Activated T-helper 2 cell treated with anti-CD3 and anti-CD28 coated beads, Interferon-gamma antibody, Interleukin-2, Interleukin-4, amounts not matched to agents 10 μg/mL and 5 μg/mL and 100 μg/mL, durations not matched to agents 14 hours and 24 hours and 36 hours (primary cell): ENCODE measurements around the gene GOLIM4. TPM values are rescaled to one million over a fixed set of nuclear protein-coding genes. Genes with fewer than 3 reads are reported as not detected.
"Not testable (repeated sequence)": the region's sequence is repeated elsewhere in the genome, so short reads cannot be mapped to it uniquely, and the experiment has no call there.

ENCODE experiments used
- DNase-seq: peaks from one replicate; pipeline ENCODE4 v3.0.0; 2021; ENCODE audit warnings: low spot score
- H3K27ac Mint-ChIP-seq: one replicate; pipeline ENCODE4 v1.8.0; 2021; ENCODE audit warnings: mixed read lengths
- H3K27me3 Mint-ChIP-seq: one replicate; pipeline ENCODE4 v1.8.0; 2021; ENCODE audit warnings: low read depth, mixed read lengths
- H3K36me3 Mint-ChIP-seq: one replicate; pipeline ENCODE4 v1.8.0; 2021; ENCODE audit warnings: low read depth, mixed read lengths
- H3K4me1 Mint-ChIP-seq: one replicate; pipeline ENCODE4 v1.8.0; 2021; ENCODE audit warnings: low read depth, mixed read lengths
- H3K4me3 Mint-ChIP-seq: one replicate; pipeline ENCODE4 v1.8.0; 2021; ENCODE audit warnings: low read depth, mild to moderate bottlenecking, moderate library complexity, mixed read lengths
- H3K9me3 Mint-ChIP-seq: one replicate; pipeline ENCODE4 v1.8.0; 2021; ENCODE audit warnings: mixed read lengths
- intact Hi-C: fragments of 100-400 bp; cut with micrococcal nuclease; formaldehyde crosslinking; loops from one replicate; pipeline ENCODE4 v1.15.1; 2023
- total RNA-seq: library from RNA; stranded (reverse); gene quantifications from 2 replicates; pipeline ENCODE4 v1.2.3, GENCODE V29; 2022

GOLIM4 gene, protein sequence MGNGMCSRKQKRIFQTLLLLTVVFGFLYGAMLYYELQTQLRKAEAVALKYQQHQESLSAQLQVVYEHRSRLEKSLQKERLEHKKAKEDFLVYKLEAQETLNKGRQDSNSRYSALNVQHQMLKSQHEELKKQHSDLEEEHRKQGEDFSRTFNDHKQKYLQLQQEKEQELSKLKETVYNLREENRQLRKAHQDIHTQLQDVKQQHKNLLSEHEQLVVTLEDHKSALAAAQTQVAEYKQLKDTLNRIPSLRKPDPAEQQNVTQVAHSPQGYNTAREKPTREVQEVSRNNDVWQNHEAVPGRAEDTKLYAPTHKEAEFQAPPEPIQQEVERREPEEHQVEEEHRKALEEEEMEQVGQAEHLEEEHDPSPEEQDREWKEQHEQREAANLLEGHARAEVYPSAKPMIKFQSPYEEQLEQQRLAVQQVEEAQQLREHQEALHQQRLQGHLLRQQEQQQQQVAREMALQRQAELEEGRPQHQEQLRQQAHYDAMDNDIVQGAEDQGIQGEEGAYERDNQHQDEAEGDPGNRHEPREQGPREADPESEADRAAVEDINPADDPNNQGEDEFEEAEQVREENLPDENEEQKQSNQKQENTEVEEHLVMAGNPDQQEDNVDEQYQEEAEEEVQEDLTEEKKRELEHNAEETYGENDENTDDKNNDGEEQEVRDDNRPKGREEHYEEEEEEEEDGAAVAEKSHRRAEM
- 17.2 and 18.3 TPM in 2 replicates for total RNA-seq

- DNase-seq: peak; percentile 62
- peaks cover 34% of the 10 kb centered on the region for H3K27me3 Mint-ChIP-seq
- intact Hi-C loops: loop anchor here (1.0 to 2.0 kb wide), 7 partner anchors 8 to 361 kb away; partner anchors contain the start of genes PDCD10 and SERPINI1
- H3K27ac Mint-ChIP-seq: peak within 1 kb of the TSS; percentile 90
- peaks cover 5% of the 10 kb centered on the region for H3K36me3 Mint-ChIP-seq
- H3K4me3 Mint-ChIP-seq: peak within 1 kb of the TSS; percentile 88
- no peaks in the 10 kb centered on the region for H3K9me3 Mint-ChIP-seq
- peaks cover 24% of the 10 kb centered on the region for H3K4me1 Mint-ChIP-seq
Observed at GRCh38 chr3:168095611-168096209, at the start of gene GOLIM4. Gene GOLIM4 (minus strand): TSS chr3:168095924. CDS start chr3:168095285, 639 bp downstream.

GRCh38 chr3:168141405-168141998 lies 45.8 kb upstream of the GOLIM4 start:
- no peak overlapping the region for H3K4me3 Mint-ChIP-seq
- H3K36me3 Mint-ChIP-seq: no peaks in the 10 kb centered on the region
- H3K9me3 Mint-ChIP-seq: no peaks in the 10 kb centered on the region
- no peaks in the 10 kb centered on the region for H3K27me3 Mint-ChIP-seq
- DNase-seq: no peak
- no peaks in the 10 kb centered on the region for H3K4me1 Mint-ChIP-seq
- no peak overlapping the region for H3K27ac Mint-ChIP-seq
- intact Hi-C loops: no loop called here

GRCh38 chr3:168139947-168140346 lies 44.2 kb upstream of the GOLIM4 start:
- no peak overlapping the region for H3K27ac Mint-ChIP-seq
- H3K9me3 Mint-ChIP-seq: no peaks in the 10 kb centered on the region
- no peaks in the 10 kb centered on the region for H3K4me1 Mint-ChIP-seq
- DNase-seq: no peak
- H3K4me3 Mint-ChIP-seq: no peak overlapping the region
- H3K36me3 Mint-ChIP-seq: no peaks in the 10 kb centered on the region
- no peaks in the 10 kb centered on the region for H3K27me3 Mint-ChIP-seq
- intact Hi-C loops: no loop called here

GRCh38 chr3:168138421-168138820 lies 42.7 kb upstream of the GOLIM4 start:
- H3K4me1 Mint-ChIP-seq: no peaks in the 10 kb centered on the region
- intact Hi-C loops: no loop called here
- no peak overlapping the region for H3K4me3 Mint-ChIP-seq
- H3K27me3 Mint-ChIP-seq: no peaks in the 10 kb centered on the region
- DNase-seq: no peak
- H3K9me3 Mint-ChIP-seq: no peaks in the 10 kb centered on the region
- no peaks in the 10 kb centered on the region for H3K36me3 Mint-ChIP-seq
- no peak overlapping the region for H3K27ac Mint-ChIP-seq

GRCh38 chr3:168134931-168135330 lies 39.2 kb upstream of the GOLIM4 start:
- Mint-ChIP-seq H3K9me3 (no peaks in the 10 kb centered on the region), H3K27ac (no peak overlapping the region), H3K4me3 (no peak overlapping the region), H3K36me3 (no peaks in the 10 kb centered on the region), H3K4me1 (no peaks in the 10 kb centered on the region), H3K27me3 (no peaks in the 10 kb centered on the region)
- intact Hi-C loops: no loop called here
- DNase-seq: no peak

GRCh38 chr3:168130250-168130649 lies 34.5 kb upstream of the GOLIM4 start:
- H3K4me3 Mint-ChIP-seq: not testable (repeated sequence)

GRCh38 chr3:168128463-168128862 lies 32.7 kb upstream of the GOLIM4 start:
- H3K9me3 Mint-ChIP-seq, H3K4me3 Mint-ChIP-seq, H3K36me3 Mint-ChIP-seq, intact Hi-C loops, H3K4me1 Mint-ChIP-seq, H3K27ac Mint-ChIP-seq, H3K27me3 Mint-ChIP-seq, DNase-seq: not testable (repeated sequence)

More at GRCh38 chr3:168130250-168130649, 34.5 kb upstream of the GOLIM4 start:
- H3K27me3 Mint-ChIP-seq, H3K4me1 Mint-ChIP-seq, H3K9me3 Mint-ChIP-seq, H3K27ac Mint-ChIP-seq, DNase-seq, intact Hi-C loops, H3K36me3 Mint-ChIP-seq: not testable (repeated sequence)

- intact Hi-C loops: no loop called here
Observed at GRCh38 chr3:168127466-168127865, 31.7 kb upstream of the GOLIM4 start.

DNA sequence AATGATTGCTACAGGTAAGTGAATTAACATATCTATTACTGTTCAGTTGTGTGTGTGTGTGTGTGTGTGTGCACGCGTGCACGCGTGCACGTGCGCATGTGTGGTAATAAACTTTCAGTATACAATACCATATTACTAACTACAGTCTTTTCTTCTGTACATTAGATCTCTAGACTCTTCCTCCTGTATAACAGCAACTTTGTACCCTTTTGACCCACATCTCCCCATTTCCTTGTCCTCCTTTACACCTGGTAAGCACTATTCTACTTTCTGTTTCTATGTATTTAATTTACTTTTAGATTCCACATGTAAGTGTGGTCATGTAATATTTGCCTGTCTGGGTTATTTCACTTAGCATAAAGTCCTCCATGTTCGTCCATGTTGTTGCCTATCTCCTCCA lies 29.1 kb upstream of the GOLIM4 start:
- no peaks in the 10 kb centered on the region for H3K4me1 Mint-ChIP-seq
- intact Hi-C loops: no loop called here
- H3K4me3 Mint-ChIP-seq: no peak overlapping the region
- H3K9me3 Mint-ChIP-seq: no peaks in the 10 kb centered on the region
- no peak for DNase-seq
- H3K36me3 Mint-ChIP-seq: no peaks in the 10 kb centered on the region
- no peaks in the 10 kb centered on the region for H3K27me3 Mint-ChIP-seq
- H3K27ac Mint-ChIP-seq: no peak overlapping the region

More at GRCh38 chr3:168127466-168127865, 31.7 kb upstream of the GOLIM4 start:
- DNase-seq: no peak
- Mint-ChIP-seq H3K9me3 (no peaks in the 10 kb centered on the region), H3K27me3 (no peaks in the 10 kb centered on the region), H3K27ac (no peak overlapping the region), H3K36me3 (no peaks in the 10 kb centered on the region), H3K4me1 (no peaks in the 10 kb centered on the region), H3K4me3 (no peak overlapping the region)

- no peak overlapping the region for H3K27ac Mint-ChIP-seq
- intact Hi-C loops: no loop called here
- DNase-seq: no peak
- H3K36me3 Mint-ChIP-seq: no peaks in the 10 kb centered on the region
- no peaks in the 10 kb centered on the region for H3K27me3 Mint-ChIP-seq
- H3K4me1 Mint-ChIP-seq: no peaks in the 10 kb centered on the region
- no peak overlapping the region for H3K4me3 Mint-ChIP-seq
- H3K9me3 Mint-ChIP-seq: no peaks in the 10 kb centered on the region
Observed at GRCh38 chr3:168124291-168124690, 28.6 kb upstream of the GOLIM4 start.

GRCh38 chr3:168123201-168124176 lies 27.8 kb upstream of the GOLIM4 start:
- Mint-ChIP-seq H3K27ac (no peak overlapping the region), H3K27me3 (no peaks in the 10 kb centered on the region), H3K36me3 (no peaks in the 10 kb centered on the region), H3K9me3 (no peaks in the 10 kb centered on the region), H3K4me1 (no peaks in the 10 kb centered on the region), H3K4me3 (no peak overlapping the region)
- no peak for DNase-seq
- intact Hi-C loops: no loop called here
